Mesothelial cell of epicardium (in vitro differentiated cells): Measurements from ENCODE around the gene NUAK2. TPM values are rescaled to one million over a fixed set of nuclear protein-coding genes. Genes with fewer than 3 reads are reported as not detected.

Experiments
- DNase-seq, 2 experiments: peaks; one replicate each; pipeline ENCODE4 v3.0.0; 2021; ENCODE audit warnings: low spot score in 2 of 2; ENCODE audit not compliant: unreplicated experiment in 2 of 2
- H3K27ac Mint-ChIP-seq: 2 replicates; pipeline ENCODE4 v1.8.0; 2021; ENCODE audit warnings: mixed read lengths
- H3K27me3 Mint-ChIP-seq: 2 replicates; pipeline ENCODE4 v1.8.0; 2021; ENCODE audit warnings: low read depth, mixed read lengths
- H3K36me3 Mint-ChIP-seq: 2 replicates; pipeline ENCODE4 v1.8.0; 2021; ENCODE audit warnings: mixed read lengths
- H3K4me1 Mint-ChIP-seq: 2 replicates; pipeline ENCODE4 v1.8.0; 2021; ENCODE audit warnings: mixed read lengths
- H3K4me3 Mint-ChIP-seq: 2 replicates; pipeline ENCODE4 v1.8.0; 2021; ENCODE audit warnings: mild to moderate bottlenecking, moderate library complexity, mixed read lengths
- H3K9me3 Mint-ChIP-seq: 2 replicates; pipeline ENCODE4 v1.8.0; 2021; ENCODE audit warnings: mixed read lengths
- total RNA-seq: library from RNA; stranded (reverse); gene quantifications from 3 replicates; pipeline ENCODE4 v1.2.1, GENCODE V29; 2021
- TF ChIP-seq, protein P1 (sequence below): fragments of 200-600 bp; sonication (generic); IDR thresholded peaks from one replicate; pipeline ENCODE4 v1.5.0; 2021; ENCODE audit warnings: antibody characterized with exemption; ENCODE audit not compliant: unreplicated experiment

NUAK2 gene
- total RNA-seq, 1 donor from 2014 or later: 5.7 TPM

- H3K27me3 Mint-ChIP-seq: no peaks in the 10 kb centered on the region
- no peak for DNase-seq
- peak overlapping the region; percentile 9 for H3K27ac Mint-ChIP-seq
- TF ChIP-seq, protein P1, sequence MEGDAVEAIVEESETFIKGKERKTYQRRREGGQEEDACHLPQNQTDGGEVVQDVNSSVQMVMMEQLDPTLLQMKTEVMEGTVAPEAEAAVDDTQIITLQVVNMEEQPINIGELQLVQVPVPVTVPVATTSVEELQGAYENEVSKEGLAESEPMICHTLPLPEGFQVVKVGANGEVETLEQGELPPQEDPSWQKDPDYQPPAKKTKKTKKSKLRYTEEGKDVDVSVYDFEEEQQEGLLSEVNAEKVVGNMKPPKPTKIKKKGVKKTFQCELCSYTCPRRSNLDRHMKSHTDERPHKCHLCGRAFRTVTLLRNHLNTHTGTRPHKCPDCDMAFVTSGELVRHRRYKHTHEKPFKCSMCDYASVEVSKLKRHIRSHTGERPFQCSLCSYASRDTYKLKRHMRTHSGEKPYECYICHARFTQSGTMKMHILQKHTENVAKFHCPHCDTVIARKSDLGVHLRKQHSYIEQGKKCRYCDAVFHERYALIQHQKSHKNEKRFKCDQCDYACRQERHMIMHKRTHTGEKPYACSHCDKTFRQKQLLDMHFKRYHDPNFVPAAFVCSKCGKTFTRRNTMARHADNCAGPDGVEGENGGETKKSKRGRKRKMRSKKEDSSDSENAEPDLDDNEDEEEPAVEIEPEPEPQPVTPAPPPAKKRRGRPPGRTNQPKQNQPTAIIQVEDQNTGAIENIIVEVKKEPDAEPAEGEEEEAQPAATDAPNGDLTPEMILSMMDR: no peak
- H3K9me3 Mint-ChIP-seq: no peaks in the 10 kb centered on the region
- H3K4me1 Mint-ChIP-seq: peaks cover 16% of the 10 kb centered on the region
- H3K36me3 Mint-ChIP-seq: no peaks in the 10 kb centered on the region
- H3K4me3 Mint-ChIP-seq: no peak overlapping the region
These were observed 62.2 kb downstream of the NUAK2 start for GRCh38 chr1:205259324-205259832.

GRCh38 chr1:205258719-205259118 lies 62.8 kb downstream of the NUAK2 start:
- no peak for DNase-seq
- Mint-ChIP-seq H3K9me3 (no peaks in the 10 kb centered on the region), H3K4me3 (no peak overlapping the region), H3K4me1 (peaks cover 16% of the 10 kb centered on the region), H3K36me3 (no peaks in the 10 kb centered on the region), H3K27me3 (no peaks in the 10 kb centered on the region), H3K27ac (no peak overlapping the region)
- TF ChIP-seq, protein P1: no peak

DNA sequence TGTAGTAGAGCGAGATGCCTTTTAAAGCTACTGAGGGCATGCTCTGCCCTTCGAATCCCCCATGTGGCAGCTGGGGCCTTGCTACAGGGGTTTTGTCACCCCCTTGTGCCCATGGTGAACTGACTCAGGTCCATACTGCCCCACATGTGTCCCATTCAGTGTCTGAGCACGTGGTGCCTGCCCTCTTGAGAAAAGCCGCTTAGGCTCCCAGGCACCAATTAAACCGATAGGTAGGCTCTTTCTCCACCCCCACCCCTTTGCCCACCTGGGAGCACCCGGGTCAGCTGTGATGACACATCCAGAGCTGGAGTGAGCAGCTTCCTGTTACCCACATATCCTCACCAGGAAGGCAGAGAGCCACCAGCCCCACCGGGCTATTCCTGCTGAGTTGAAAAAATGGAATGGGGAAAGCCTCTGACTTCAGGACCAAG lies 63.3 kb downstream of the NUAK2 start:
- Mint-ChIP-seq H3K4me3 (no peak overlapping the region), H3K36me3 (no peaks in the 10 kb centered on the region), H3K4me1 (peaks cover 16% of the 10 kb centered on the region), H3K9me3 (no peaks in the 10 kb centered on the region), H3K27me3 (no peaks in the 10 kb centered on the region), H3K27ac (no peak overlapping the region)
- TF ChIP-seq, protein P1: no peak
- no peak for DNase-seq

- H3K36me3 Mint-ChIP-seq: no peaks in the 10 kb centered on the region
These were observed 63.8 kb downstream of the NUAK2 start for GRCh38 chr1:205257735-205258134.

GRCh38 chr1:205256951-205257625 lies 64.5 kb downstream of the NUAK2 start:
- Mint-ChIP-seq H3K27me3 (no peaks in the 10 kb centered on the region), H3K27ac (no peak overlapping the region), H3K4me1 (peaks cover 7% of the 10 kb centered on the region), H3K4me3 (no peak overlapping the region), H3K36me3 (no peaks in the 10 kb centered on the region), H3K9me3 (no peaks in the 10 kb centered on the region)
- DNase-seq: no peak
- TF ChIP-seq, protein P1: no peak

More at GRCh38 chr1:205257735-205258134, 63.8 kb downstream of the NUAK2 start:
- DNase-seq: no peak
- TF ChIP-seq, protein P1: no peak
- Mint-ChIP-seq H3K4me3 (no peak overlapping the region), H3K4me1 (peaks cover 13% of the 10 kb centered on the region), H3K27ac (no peak overlapping the region), H3K9me3 (no peaks in the 10 kb centered on the region), H3K27me3 (no peaks in the 10 kb centered on the region)
